ENCODE results near the gene CDH4. TPM values are rescaled to one million over a fixed set of nuclear protein-coding genes. Genes with fewer than 3 reads are reported as not detected.

Gene CDH4
- total and polyA plus RNA-seq, 8 donors = under 0.01 to 2.2 (median 0.11) TPM; not detected in 2

DNA sequence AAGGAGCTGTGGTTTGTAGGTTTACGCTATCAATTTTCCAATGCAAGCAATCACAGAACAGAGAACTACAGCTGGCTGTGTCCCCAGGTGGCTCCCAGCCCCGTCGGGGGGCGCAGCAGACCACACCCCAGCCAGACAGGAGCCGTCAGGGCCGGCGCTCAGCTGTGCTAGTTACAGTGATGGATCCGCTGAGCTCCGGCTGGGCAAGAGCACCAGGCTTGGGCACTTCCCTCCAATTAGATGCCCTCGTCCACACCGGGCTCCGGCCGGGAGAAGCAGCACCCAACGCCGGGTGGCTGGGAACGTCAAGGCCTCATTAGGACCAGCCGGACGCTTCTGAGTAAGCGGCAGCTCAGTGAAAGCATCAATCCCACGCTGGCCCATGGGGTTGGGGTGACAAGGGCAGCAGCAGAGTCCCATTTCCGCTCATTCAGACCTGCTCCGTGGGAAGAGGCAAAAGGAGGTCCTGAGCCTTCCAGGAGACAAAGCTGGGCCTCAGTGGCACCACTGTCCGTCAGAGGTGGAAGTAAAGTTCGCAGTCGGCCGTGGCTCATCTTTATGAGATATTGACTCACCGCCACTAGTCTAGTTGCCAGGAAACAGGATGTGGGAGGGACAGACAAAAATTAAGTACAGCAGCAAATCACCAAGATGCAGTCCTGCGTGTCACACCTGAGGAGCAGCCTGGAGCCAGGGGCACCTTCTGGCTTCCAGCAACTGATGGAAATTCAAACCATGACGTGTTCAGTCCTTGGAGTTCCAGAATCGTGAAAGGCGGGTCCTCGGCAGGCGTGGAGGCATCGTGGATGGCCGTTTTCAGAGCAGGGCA is 649.5 kb downstream of the CDH4 start:
- 52 to 65% (median 55%) methylated on average over 26 to 35 of the region's 35 CpGs for WGBS, 5 donors
- Histone ChIP-seq H3K9me3 (no peaks in the 10 kb centered on the region), H3K4me3 (no peak overlapping the region), H3K4me1 (peaks cover 0 to 6% (median 0%) of the 10 kb centered on the region in 4 donors), H3K27me3 (peaks cover 0 to 89% (median 36%) of the 10 kb centered on the region in 3 donors), H3K27ac (no peak overlapping the region), H3K36me3 (no peaks in the 10 kb centered on the region)
- intact Hi-C loops (cut with DNase I; ENCODE audit: low total_unique reads) = no loop called here
- no peak for DNase-seq
- TF ChIP-seq POLR2A (IDR thresholded peaks at IDR 0.05) (no peak), POLR2AphosphoS5 (IDR thresholded peaks at IDR 0.05) (no peak), EP300 (IDR thresholded peaks at IDR 0.05) (no peak)
- TF ChIP-seq, protein P1, sequence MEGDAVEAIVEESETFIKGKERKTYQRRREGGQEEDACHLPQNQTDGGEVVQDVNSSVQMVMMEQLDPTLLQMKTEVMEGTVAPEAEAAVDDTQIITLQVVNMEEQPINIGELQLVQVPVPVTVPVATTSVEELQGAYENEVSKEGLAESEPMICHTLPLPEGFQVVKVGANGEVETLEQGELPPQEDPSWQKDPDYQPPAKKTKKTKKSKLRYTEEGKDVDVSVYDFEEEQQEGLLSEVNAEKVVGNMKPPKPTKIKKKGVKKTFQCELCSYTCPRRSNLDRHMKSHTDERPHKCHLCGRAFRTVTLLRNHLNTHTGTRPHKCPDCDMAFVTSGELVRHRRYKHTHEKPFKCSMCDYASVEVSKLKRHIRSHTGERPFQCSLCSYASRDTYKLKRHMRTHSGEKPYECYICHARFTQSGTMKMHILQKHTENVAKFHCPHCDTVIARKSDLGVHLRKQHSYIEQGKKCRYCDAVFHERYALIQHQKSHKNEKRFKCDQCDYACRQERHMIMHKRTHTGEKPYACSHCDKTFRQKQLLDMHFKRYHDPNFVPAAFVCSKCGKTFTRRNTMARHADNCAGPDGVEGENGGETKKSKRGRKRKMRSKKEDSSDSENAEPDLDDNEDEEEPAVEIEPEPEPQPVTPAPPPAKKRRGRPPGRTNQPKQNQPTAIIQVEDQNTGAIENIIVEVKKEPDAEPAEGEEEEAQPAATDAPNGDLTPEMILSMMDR (IDR thresholded peaks at IDR 0.05) = no peak

DNA sequence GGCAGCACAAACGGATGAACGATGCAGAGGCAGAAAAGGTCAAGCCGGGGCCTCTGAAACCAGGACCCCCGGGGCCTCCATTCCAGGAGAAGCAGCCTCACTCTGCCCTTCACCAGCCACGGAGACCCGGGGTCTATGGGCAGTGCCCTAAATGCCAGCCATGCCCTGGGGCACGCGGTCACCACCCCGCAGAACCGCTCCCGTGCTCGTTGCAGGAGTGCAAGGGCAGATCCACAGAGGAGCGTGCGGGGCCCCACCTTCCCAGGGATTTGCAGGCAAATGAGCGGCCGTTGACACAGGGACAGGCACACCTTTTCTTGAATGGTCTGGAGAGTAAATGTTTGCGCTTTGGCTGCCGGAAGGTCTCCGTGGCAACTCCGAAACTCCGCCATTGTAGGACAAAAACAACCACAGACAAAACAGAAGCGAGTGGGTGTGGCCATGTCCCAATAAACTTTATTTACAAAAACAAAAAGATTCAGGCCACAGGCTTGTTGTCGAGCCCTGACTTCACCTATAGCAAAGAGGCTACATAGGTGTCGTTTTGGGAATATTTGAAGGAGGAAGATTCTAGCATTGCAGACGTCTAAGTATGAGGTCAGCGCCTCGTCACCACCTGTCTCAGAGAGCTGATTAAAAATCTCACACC is 650.3 kb downstream of the CDH4 start:
- no peak overlapping the region for H3K4me3 ChIP-seq
- peaks cover 0 to 89% (median 40%) of the 10 kb centered on the region in 3 donors for H3K27me3 ChIP-seq
- peaks cover 0 to 6% (median 0%) of the 10 kb centered on the region in 4 donors for H3K4me1 ChIP-seq
- no peaks in the 10 kb centered on the region for H3K36me3 ChIP-seq
- TF ChIP-seq, protein P1 (IDR thresholded peaks at IDR 0.05) = no peak
- no peak for TF ChIP-seq POLR2A (IDR thresholded peaks at IDR 0.05)
- TF ChIP-seq POLR2AphosphoS5 (IDR thresholded peaks at IDR 0.05) = no peak
- TF ChIP-seq EP300 (IDR thresholded peaks at IDR 0.05) = no peak
- H3K9me3 ChIP-seq = no peaks in the 10 kb centered on the region
- WGBS, 5 donors = 39 to 76% (median 46%) methylated on average over 27 of the region's 27 CpGs
- peak in 1 of 2 donors; percentile 70 for DNase-seq
- no peak overlapping the region for H3K27ac ChIP-seq
- intact Hi-C loops (cut with DNase I; ENCODE audit: low total_unique reads) = no loop called here

DNA sequence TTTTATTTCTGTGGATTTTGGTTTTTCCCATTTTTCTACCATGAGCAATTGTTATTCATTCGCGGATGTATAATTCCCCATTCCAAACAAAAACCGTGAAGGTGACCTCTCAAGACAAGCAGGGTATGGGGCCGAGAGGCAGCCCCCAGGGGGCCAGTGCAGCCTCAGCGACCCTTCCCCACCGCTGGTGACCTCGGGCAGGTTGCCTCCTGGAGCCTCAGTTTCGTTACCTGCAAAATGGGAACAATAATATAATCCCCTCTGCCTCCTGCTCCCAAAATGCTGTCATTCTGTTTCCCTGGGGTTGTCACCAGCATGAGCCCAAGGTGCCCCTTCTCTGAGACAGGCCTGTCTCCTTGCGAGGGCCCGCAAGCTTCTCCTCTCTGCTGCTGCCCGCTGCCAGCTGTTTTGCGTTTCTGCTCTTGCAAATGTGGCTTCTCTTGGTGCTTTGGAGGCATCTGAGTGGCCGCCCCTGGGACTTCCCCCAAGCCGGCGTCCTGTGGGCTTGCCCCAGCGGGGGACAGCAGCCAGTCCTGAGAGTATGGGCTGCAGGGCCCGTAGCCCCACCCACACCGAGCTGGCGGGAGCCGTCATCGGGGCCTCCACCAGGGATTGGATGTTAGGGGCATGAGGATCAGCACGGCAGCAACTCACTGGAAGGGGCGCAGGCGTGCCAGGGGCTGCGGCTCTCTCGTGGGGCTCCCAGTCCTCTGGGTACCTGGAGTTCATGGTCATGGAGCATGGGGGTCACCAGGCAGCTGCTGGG is 651.7 kb downstream of the CDH4 start:
- 71 to 85% (median 77%) methylated on average over 16 to 26 of the region's 26 CpGs for WGBS, 5 donors
- intact Hi-C loops (cut with DNase I; ENCODE audit: low total_unique reads) = no loop called here
- no peak overlapping the region for H3K27ac ChIP-seq

More for the DNA sequence above, 651.7 kb downstream of the CDH4 start:
- TF ChIP-seq POLR2AphosphoS5 (IDR thresholded peaks at IDR 0.05) (no peak), POLR2A (IDR thresholded peaks at IDR 0.05) (no peak), EP300 (IDR thresholded peaks at IDR 0.05) (no peak)
- TF ChIP-seq, protein P1 (IDR thresholded peaks at IDR 0.05) = no peak
- DNase-seq = no peak
- Histone ChIP-seq H3K36me3 (no peaks in the 10 kb centered on the region), H3K4me3 (no peak overlapping the region), H3K9me3 (no peaks in the 10 kb centered on the region), H3K4me1 (peaks cover 0 to 6% (median 0%) of the 10 kb centered on the region in 4 donors), H3K27me3 (peaks cover 0 to 89% (median 36%) of the 10 kb centered on the region in 3 donors)
